ENCODE measurements around the gene AGRN. TPM values are rescaled to one million over a fixed set of nuclear protein-coding genes. Genes with fewer than 3 reads are reported as not detected.

Gene AGRN
- total RNA-seq, 4 donors from 2014 or later: 10.9 to 35.7 (median 20.6) TPM

GRCh38 chr1:1045129-1045528, 25.2 kb downstream of the AGRN start:
- WGBS, 2 donors: 94 to 95% methylated on average over 14 of the region's 23 CpGs
- H3K27ac ChIP-seq: no peak overlapping the region
- H3K4me3 ChIP-seq: no peak overlapping the region
- H3K36me3 ChIP-seq: peaks cover 0 to 74% (median 0%) of the 10 kb centered on the region in 3 donors
- TF ChIP-seq CTCF (IDR thresholded peaks at IDR 0.05) (no peak), POLR2A (IDR thresholded peaks at IDR 0.05) (no peak), EP300 (IDR thresholded peaks at IDR 0.05) (no peak)
- DNase-seq (ENCODE audit: low spot score in 2 of 2): no peak
- H3K4me1 ChIP-seq: peaks cover 0 to 12% (median 5%) of the 10 kb centered on the region in 4 donors
- H3K9me3 ChIP-seq: no peaks in the 10 kb centered on the region
- peaks cover 0 to 5% of the 10 kb centered on the region in 2 donors for H3K27me3 ChIP-seq

GRCh38 chr1:1046243-1046642, 26.3 kb downstream of the AGRN start:
- Histone ChIP-seq H3K27ac (no peak overlapping the region), H3K27me3 (no peaks in the 10 kb centered on the region), H3K4me3 (no peak overlapping the region), H3K4me1 (peaks cover 0 to 4% (median 0%) of the 10 kb centered on the region in 4 donors), H3K9me3 (no peaks in the 10 kb centered on the region), H3K36me3 (peaks cover 0 to 85% (median 0%) of the 10 kb centered on the region in 3 donors)
- no peak for DNase-seq (ENCODE audit: low spot score in 2 of 2)
- TF ChIP-seq POLR2A (IDR thresholded peaks at IDR 0.05): no peak
- TF ChIP-seq CTCF (IDR thresholded peaks at IDR 0.05): no peak
- TF ChIP-seq EP300 (IDR thresholded peaks at IDR 0.05): no peak
- 86 to 93% methylated on average over 15 to 17 of the region's 20 CpGs for WGBS, 2 donors

- H3K4me1 ChIP-seq: no peaks in the 10 kb centered on the region
- no peak for DNase-seq (ENCODE audit: low spot score in 2 of 2)
- 96% methylated on average over 14 to 18 of the region's 26 CpGs for WGBS, 2 donors
- no peaks in the 10 kb centered on the region for H3K27me3 ChIP-seq
- H3K4me3 ChIP-seq: no peak overlapping the region
- TF ChIP-seq CTCF (IDR thresholded peaks at IDR 0.05): no peak
- no peak for TF ChIP-seq POLR2A (IDR thresholded peaks at IDR 0.05)
- TF ChIP-seq EP300 (IDR thresholded peaks at IDR 0.05): no peak
- H3K36me3 ChIP-seq: peaks cover 0 to 90% (median 0%) of the 10 kb centered on the region in 3 donors
- H3K9me3 ChIP-seq: no peaks in the 10 kb centered on the region
- no peak overlapping the region for H3K27ac ChIP-seq
These were observed 26.8 kb downstream of the AGRN start for GRCh38 chr1:1046767-1047166.

- H3K4me3 ChIP-seq: no peak overlapping the region
- no peak for DNase-seq (ENCODE audit: low spot score in 2 of 2)
- TF ChIP-seq EP300 (IDR thresholded peaks at IDR 0.05): no peak
- TF ChIP-seq CTCF (IDR thresholded peaks at IDR 0.05): no peak
- TF ChIP-seq POLR2A (IDR thresholded peaks at IDR 0.05): no peak
- H3K36me3 ChIP-seq: peaks cover 0 to 95% (median 0%) of the 10 kb centered on the region in 3 donors
- no peak overlapping the region for H3K27ac ChIP-seq
- 91 to 94% methylated on average over 7 to 10 of the region's 19 CpGs for WGBS, 2 donors
- H3K4me1 ChIP-seq: no peaks in the 10 kb centered on the region
- H3K9me3 ChIP-seq: no peaks in the 10 kb centered on the region
- no peaks in the 10 kb centered on the region for H3K27me3 ChIP-seq
These were observed 27.5 kb downstream of the AGRN start for GRCh38 chr1:1047407-1047806.

GRCh38 chr1:1047963-1048362, 28.0 kb downstream of the AGRN start:
- peaks cover 0 to 95% (median 0%) of the 10 kb centered on the region in 3 donors for H3K36me3 ChIP-seq
- no peak overlapping the region for H3K4me3 ChIP-seq
- 82 to 94% methylated on average over 19 to 24 of the region's 25 CpGs for WGBS, 2 donors
- DNase-seq (ENCODE audit: low spot score in 2 of 2): no peak
- H3K27me3 ChIP-seq: no peaks in the 10 kb centered on the region
- no peak overlapping the region for H3K27ac ChIP-seq
- no peaks in the 10 kb centered on the region for H3K9me3 ChIP-seq
- no peak for TF ChIP-seq CTCF (IDR thresholded peaks at IDR 0.05)
- no peak for TF ChIP-seq POLR2A (IDR thresholded peaks at IDR 0.05)
- TF ChIP-seq EP300 (IDR thresholded peaks at IDR 0.05): no peak
- no peaks in the 10 kb centered on the region for H3K4me1 ChIP-seq
